Ascending aorta (tissue), 2 donors: ENCODE results near the gene ARHGEF28. TPM values are rescaled to one million over a fixed set of nuclear protein-coding genes. Genes with fewer than 3 reads are reported as not detected.

Source experiments
- DNase-seq, 2 donors: peaks; one replicate each; pipeline ENCODE4 v3.0.0-alpha.2; 2019; ENCODE audit warnings: low spot score in 2 of 2
- H3K27ac ChIP-seq, 2 donors: fragments of 200-600 bp; sonication (generic); one replicate each; pipeline ENCODE4 v1.5.1; 2016 to 2017; ENCODE audit warnings: mild to moderate bottlenecking in 1 of 2
- H3K27me3 ChIP-seq: fragments of 200-600 bp; sonication (generic); one replicate; pipeline ENCODE4 v1.5.1; 2017
- H3K36me3 ChIP-seq, 2 donors: fragments of 200-600 bp; sonication (generic); one replicate each; pipeline ENCODE4 v1.5.1; 2016
- H3K4me1 ChIP-seq, 2 donors: fragments of 200-600 bp; sonication (generic); one replicate each; pipeline ENCODE4 v1.5.1; 2016 to 2017; ENCODE audit warnings: mild to moderate bottlenecking in 1 of 2
- H3K4me3 ChIP-seq, 2 donors: fragments of 200-600 bp; sonication (generic); one replicate each; pipeline ENCODE4 v1.5.1; 2016 to 2017; ENCODE audit warnings: mild to moderate bottlenecking in 1 of 2
- H3K9me3 ChIP-seq, 2 donors: fragments of 200-600 bp; sonication (generic); one replicate each; pipeline ENCODE4 v1.5.1; 2016
- intact Hi-C: fragments of 100-400 bp; cut with DNase I; formaldehyde crosslinking; loops from one replicate; pipeline ENCODE4 v1.15.1; 2023
- total RNA-seq: library from RNA; depleted of rRNA; stranded (reverse); fragments of >200 nt; gene quantifications from one replicate; pipeline ENCODE4 v1.1.0, GENCODE V29; 2016
- TF ChIP-seq, protein P1 (sequence below), 3 experiments: fragments of 200-600 bp in 2 of 3; fragments of 450-650 bp in 1 of 3; sonication (generic) in 2 of 3; IDR thresholded peaks; one replicate each; pipeline ENCODE4 v1.5.1; 2016 to 2019; ENCODE audit warnings: antibody characterized with exemption in 3 of 3, mild to moderate bottlenecking in 1 of 3, moderate library complexity in 1 of 3

Gene ARHGEF28
- total RNA-seq, 1 donor from 2014 or later = 15.1 TPM

DNA sequence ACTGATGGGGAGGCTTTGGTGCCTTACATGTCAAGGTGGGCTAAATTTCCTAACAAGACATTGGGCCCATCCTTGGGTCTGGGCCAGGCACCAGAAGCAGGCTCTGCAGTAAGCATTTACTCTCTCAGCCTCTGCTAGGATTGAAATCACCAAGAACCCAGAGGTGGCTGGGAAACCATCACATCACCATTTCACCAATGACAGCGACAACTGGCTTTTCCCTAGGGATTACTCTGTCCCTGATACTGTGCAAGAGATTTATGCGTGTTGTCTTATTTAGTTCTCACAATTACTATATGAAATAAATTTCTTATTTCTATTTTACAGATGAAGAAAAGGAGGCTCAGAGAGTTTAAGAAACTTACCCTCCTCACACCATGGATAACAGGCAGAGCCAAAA is 342.2 kb downstream of the ARHGEF28 start:
- no peak overlapping the region for H3K4me3 ChIP-seq

DNA sequence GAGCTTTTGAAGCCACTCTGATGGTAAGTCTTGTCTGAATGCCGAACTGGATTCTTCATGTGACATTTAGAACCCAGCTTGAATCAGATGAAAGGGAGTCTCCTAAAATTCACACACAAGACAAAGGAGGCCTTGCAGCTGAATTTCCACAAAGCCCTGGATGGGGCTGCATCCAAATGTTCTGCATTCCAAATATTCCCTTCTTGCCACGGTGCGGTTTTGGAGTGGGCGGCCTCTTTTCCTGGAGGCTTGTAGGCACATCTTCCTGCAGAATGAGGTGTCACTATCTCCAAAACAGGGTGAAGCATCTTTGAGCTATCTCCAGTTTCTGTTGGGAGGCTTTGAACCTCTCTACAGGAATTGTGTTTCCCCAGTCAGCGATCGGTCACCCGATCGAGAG is 342.7 kb downstream of the ARHGEF28 start:
- intact Hi-C loops = no loop called here
- TF ChIP-seq, protein P1, sequence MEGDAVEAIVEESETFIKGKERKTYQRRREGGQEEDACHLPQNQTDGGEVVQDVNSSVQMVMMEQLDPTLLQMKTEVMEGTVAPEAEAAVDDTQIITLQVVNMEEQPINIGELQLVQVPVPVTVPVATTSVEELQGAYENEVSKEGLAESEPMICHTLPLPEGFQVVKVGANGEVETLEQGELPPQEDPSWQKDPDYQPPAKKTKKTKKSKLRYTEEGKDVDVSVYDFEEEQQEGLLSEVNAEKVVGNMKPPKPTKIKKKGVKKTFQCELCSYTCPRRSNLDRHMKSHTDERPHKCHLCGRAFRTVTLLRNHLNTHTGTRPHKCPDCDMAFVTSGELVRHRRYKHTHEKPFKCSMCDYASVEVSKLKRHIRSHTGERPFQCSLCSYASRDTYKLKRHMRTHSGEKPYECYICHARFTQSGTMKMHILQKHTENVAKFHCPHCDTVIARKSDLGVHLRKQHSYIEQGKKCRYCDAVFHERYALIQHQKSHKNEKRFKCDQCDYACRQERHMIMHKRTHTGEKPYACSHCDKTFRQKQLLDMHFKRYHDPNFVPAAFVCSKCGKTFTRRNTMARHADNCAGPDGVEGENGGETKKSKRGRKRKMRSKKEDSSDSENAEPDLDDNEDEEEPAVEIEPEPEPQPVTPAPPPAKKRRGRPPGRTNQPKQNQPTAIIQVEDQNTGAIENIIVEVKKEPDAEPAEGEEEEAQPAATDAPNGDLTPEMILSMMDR (IDR thresholded peaks at IDR 0.05) = no peak

More for the DNA sequence above, 342.2 kb downstream of the ARHGEF28 start:
- no peak for DNase-seq
- TF ChIP-seq, protein P1 (IDR thresholded peaks at IDR 0.05) = no peak
- H3K9me3 ChIP-seq = no peaks in the 10 kb centered on the region
- no peaks in the 10 kb centered on the region for H3K36me3 ChIP-seq
- no peak overlapping the region for H3K27ac ChIP-seq
- H3K27me3 ChIP-seq = no peaks in the 10 kb centered on the region
- intact Hi-C loops = no loop called here
- H3K4me1 ChIP-seq = peaks cover 0 to 2% of the 10 kb centered on the region in 2 donors

DNA sequence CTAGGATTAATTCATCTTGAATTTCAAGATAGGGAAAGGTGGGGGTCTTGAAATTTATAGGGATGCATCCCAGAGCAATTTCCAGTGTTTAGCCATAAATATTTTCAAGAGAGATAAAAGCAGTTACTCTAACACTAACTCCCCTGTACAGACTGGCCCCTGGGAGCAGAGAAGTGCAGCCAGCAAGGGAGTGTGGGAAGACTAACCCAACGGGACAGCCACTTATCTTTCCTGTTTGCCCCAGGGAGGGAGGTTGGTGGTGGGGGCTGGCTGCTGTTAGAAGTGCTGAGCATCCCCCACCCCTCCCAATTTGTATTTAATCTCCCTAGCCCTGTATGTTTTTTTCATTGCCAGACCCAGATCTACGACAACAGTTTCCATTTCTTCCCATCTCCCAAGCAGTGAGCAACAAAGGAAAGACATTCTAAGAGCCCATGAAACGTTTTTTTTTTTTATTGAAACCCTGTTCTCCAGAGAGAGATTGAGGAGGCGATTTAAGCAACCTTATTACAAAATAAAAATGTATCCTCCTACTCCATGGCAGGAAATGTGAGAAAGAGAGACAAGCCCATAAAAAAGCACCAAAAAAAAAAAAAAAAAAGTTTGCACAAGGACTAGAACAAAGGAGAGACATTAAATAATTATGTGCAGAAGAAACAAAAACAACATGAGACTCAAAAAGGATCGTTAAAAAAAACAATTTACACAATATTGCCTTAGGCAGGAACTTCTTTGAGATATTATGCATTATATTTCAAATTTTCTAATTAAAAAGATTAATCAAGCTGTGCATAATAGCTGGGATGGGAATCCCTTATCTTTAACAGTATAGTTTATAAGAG is 343.4 kb downstream of the ARHGEF28 start:
- H3K4me3 ChIP-seq = no peak overlapping the region
- TF ChIP-seq, protein P1 (IDR thresholded peaks at IDR 0.05) = no peak
- no peaks in the 10 kb centered on the region for H3K27me3 ChIP-seq
- DNase-seq = no peak
- intact Hi-C loops = no loop called here
- H3K4me1 ChIP-seq = peaks cover 0 to 2% of the 10 kb centered on the region in 2 donors
- H3K36me3 ChIP-seq = no peaks in the 10 kb centered on the region
- no peak overlapping the region for H3K27ac ChIP-seq
- H3K9me3 ChIP-seq = no peaks in the 10 kb centered on the region

More for the DNA sequence above, 342.7 kb downstream of the ARHGEF28 start:
- no peaks in the 10 kb centered on the region for H3K36me3 ChIP-seq
- H3K27ac ChIP-seq = no peak overlapping the region
- no peak for DNase-seq
- no peaks in the 10 kb centered on the region for H3K27me3 ChIP-seq
- H3K9me3 ChIP-seq = no peaks in the 10 kb centered on the region
- peaks cover 0 to 2% of the 10 kb centered on the region in 2 donors for H3K4me1 ChIP-seq
- H3K4me3 ChIP-seq = no peak overlapping the region

DNA sequence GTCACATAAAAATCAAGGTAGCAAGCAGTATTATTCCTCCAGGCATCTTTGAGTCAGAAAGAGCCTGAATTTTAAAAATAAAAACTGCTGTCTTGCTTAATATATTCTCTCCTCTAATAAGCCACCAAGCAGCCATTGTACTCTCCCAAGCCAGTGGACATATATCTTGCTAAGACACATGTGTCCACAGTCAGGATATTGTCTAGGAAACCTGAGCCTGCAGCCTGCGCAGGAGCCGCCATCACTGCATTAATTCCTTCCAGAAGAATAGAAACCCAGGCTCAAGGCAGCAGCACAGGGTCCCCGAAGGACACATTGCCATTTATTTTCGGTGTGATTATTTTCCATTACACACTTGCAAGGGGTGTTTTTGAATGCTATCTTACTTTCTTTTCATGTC is 345.3 kb downstream of the ARHGEF28 start:
- Histone ChIP-seq H3K27ac (no peak overlapping the region), H3K4me1 (peaks cover 0 to 2% of the 10 kb centered on the region in 2 donors), H3K4me3 (no peak overlapping the region), H3K9me3 (no peaks in the 10 kb centered on the region), H3K36me3 (no peaks in the 10 kb centered on the region), H3K27me3 (no peaks in the 10 kb centered on the region)
- DNase-seq = no peak
- intact Hi-C loops = no loop called here
- TF ChIP-seq, protein P1 (IDR thresholded peaks at IDR 0.05) = no peak

DNA sequence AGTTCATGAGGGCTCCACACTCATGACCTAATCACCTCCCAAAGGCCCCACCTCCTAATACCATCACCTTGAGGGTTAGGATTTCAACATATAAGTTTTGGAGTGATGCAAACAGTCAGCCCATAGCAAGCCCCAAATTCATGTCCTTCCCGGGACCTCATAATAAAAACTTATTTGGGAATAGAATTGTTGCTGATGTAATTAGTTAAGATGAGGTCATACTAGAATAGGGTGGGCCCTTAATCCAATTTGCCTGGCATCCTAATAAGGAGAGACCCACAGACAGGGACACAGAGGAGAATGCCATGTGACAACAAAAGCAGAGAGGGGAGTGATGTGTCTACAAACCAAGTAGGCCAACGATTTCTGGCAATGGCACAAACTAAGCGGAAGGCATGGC is 347.1 kb downstream of the ARHGEF28 start:
- intact Hi-C loops = no loop called here
- TF ChIP-seq, protein P1 (IDR thresholded peaks at IDR 0.05) = no peak
- DNase-seq = no peak

More for the DNA sequence above, 347.1 kb downstream of the ARHGEF28 start:
- Histone ChIP-seq H3K36me3 (no peaks in the 10 kb centered on the region), H3K27me3 (no peaks in the 10 kb centered on the region), H3K27ac (no peak overlapping the region), H3K9me3 (no peaks in the 10 kb centered on the region), H3K4me3 (no peak overlapping the region), H3K4me1 (no peaks in the 10 kb centered on the region)
